Kidney (tissue), 14 donors: ENCODE results near the gene CLEC16A. TPM values are rescaled to one million over a fixed set of nuclear protein-coding genes. Genes with fewer than 3 reads are reported as not detected.
A peak's percentile ranks its signal among the peaks of the same experiment; 100 is the strongest.

ENCODE experiments used
- DNase-seq, 5 donors: peaks; one replicate each; pipeline ENCODE4 v3.0.0-alpha.2; 2013 to 2020
- FAIRE-seq: peaks from 2 replicates; lab custom pipeline; 2012; peaks lifted over from hg19 to GRCh38; lab: Jason Lieb, UNC
- H3K27ac ChIP-seq, 2 donors: one replicate each; pipeline ENCODE4 v1.7.0; 2013; ENCODE audit warnings: low read depth in 2 of 2, low read length in 2 of 2, inconsistent platforms in 1 of 2
- H3K27me3 ChIP-seq: one replicate; pipeline ENCODE4 v1.7.1; 2013; ENCODE audit warnings: low read length, inconsistent platforms; ENCODE audit not compliant: control insufficient read depth, insufficient read depth
- H3K36me3 ChIP-seq, 3 donors: one replicate each; pipeline versions ENCODE4 v1.7.0 to v1.7.1; 2013; ENCODE audit warnings: low read length in 3 of 3, control low read depth in 1 of 3, inconsistent platforms in 1 of 3; ENCODE audit not compliant: insufficient read depth in 3 of 3, control insufficient read depth in 2 of 3
- H3K4me1 ChIP-seq, 3 donors: one replicate each; pipeline versions ENCODE4 v1.7.0 to v1.7.1; 2013; ENCODE audit warnings: low read length in 3 of 3, inconsistent platforms in 1 of 3, low read depth in 1 of 3; ENCODE audit not compliant: control insufficient read depth in 2 of 3, insufficient read depth in 2 of 3
- H3K4me3 ChIP-seq, 3 donors: one replicate each; pipeline versions ENCODE4 v1.7.0 to v1.8.1; 2013; ENCODE audit warnings: low read length in 3 of 3, control low read depth in 1 of 3, inconsistent platforms in 1 of 3
- H3K9ac ChIP-seq, 3 donors: one replicate each; pipeline versions ENCODE4 v1.7.0 to v1.7.1; 2013; ENCODE audit warnings: low read length in 3 of 3, control low read depth in 1 of 3, inconsistent platforms in 1 of 3
- H3K9me3 ChIP-seq, 3 donors: one replicate each; pipeline versions ENCODE4 v1.7.0 to v1.7.1; 2013; ENCODE audit warnings: low read length in 3 of 3, control low read depth in 1 of 3, inconsistent platforms in 1 of 3; ENCODE audit not compliant: control insufficient read depth in 2 of 3, insufficient read depth in 1 of 3
- CTCF ChIP-seq: IDR thresholded peaks from 3 replicates; pipeline ENCODE4 v1.5.1; 2012; ENCODE audit warnings: mild to moderate bottlenecking, moderate library complexity, borderline replicate concordance; ENCODE audit not compliant: insufficient read depth; ENCODE audit errors: extremely low read depth
- intact Hi-C: fragments of 100-400 bp; cut with DNase I; formaldehyde crosslinking; loops from one replicate; pipeline ENCODE4 v1.11.1; 2022
- polyA plus RNA-seq: library from polyadenylated mRNA; stranded (reverse); fragments of 350-450 nt; fragmentation: Illumina TruSeq; extraction: RNeasy Lipid Tissue Mini Kit (QIAGEN cat#74804); gene quantifications from one replicate; pipeline ENCODE4 v1.2.3, GENCODE V29; 2014; ENCODE audit warnings: low read depth, low replicate concordance; ENCODE audit not compliant: insufficient read depth
- total RNA-seq: library from RNA; stranded (reverse); fragmentation: NEBNext Ultra II Directional; extraction: Animal tissue kit (Norgen Biotek cat#: 25700); gene quantifications from one replicate; pipeline ENCODE4 v1.2.1, GENCODE V29; 2021
- donor health status: control.
- donor health status: control.
- donor health status: control.
- donor health status: control.
- donor health status: control.
- donor health status: DM: yes; HTN: yes; CAD: no.
- donor health status: Normal renal cell carcinoma (clear cell type).

The CLEC16A gene
- total and polyA plus RNA-seq, 2 donors from 2014 or later = 10.8 to 51.9 TPM

GRCh38 chr16:11051430-11051829 is 107.1 kb downstream of the CLEC16A start:
- TF ChIP-seq CTCF = no peak
- Histone ChIP-seq H3K9me3 (no peaks in the 10 kb centered on the region), H3K4me3 (no peak overlapping the region), H3K27ac (no peak overlapping the region), H3K4me1 (peaks cover 0 to 5% (median 4%) of the 10 kb centered on the region in 3 donors), H3K27me3 (no peaks in the 10 kb centered on the region), H3K9ac (no peak overlapping the region), H3K36me3 (peaks cover 0 to 22% (median 14%) of the 10 kb centered on the region in 3 donors)
- intact Hi-C loops = no loop called here
- DNase-seq = peak in 1 of 5 donors; percentile 16
- no peak for FAIRE-seq

DNA sequence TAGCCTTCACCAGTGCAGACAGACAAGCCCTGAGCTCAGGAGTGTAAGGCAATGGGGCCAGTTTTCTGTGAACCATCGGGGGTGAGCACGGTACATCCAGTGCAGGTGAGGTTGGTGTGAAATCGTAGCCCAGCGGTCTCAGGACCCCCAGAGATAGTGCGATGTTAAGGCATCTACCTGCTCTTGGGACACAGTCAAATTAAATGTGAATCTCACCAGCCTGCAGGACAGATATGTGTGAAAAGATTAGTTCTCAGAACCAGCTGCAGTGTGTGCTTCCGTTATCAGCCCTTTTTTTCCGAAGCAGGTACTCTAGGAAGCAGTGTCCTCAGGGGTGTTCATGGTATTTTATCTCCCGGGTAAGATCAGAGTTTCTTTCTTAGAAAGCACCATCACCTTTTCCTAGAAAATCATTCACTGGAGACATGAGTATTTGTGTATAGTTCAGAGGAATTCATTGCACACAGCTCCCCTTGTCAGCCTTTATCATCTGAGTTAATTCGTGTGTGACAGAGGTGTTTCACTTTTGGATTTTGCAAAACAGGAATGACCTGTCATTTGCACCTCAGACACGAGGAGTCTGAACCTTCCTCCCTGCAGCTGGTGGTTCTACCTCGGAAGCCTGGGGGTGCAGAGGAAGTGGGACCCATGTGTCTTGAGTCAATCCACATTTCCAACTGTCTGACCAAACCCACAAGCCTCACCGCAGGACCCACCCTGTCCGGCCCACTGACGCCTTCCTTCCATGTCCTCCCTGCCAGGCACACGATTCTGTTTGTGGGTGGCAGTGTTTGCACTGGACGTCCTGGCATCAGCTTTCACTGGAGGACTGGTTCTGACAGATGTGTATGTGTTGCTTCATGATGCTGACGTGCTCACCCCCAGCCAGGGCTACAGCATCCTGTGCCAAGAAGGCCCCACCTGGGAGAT is 107.8 kb downstream of the CLEC16A start:
- no peaks in the 10 kb centered on the region for H3K9me3 ChIP-seq
- no peak overlapping the region for H3K9ac ChIP-seq
- no peak for TF ChIP-seq CTCF
- no peak overlapping the region for H3K27ac ChIP-seq
- H3K27me3 ChIP-seq = no peaks in the 10 kb centered on the region
- peak in 1 of 5 donors; percentile 30 for DNase-seq
- intact Hi-C loops = no loop called here
- H3K36me3 ChIP-seq = peaks cover 0 to 22% (median 14%) of the 10 kb centered on the region in 3 donors
- H3K4me3 ChIP-seq = no peak overlapping the region
- FAIRE-seq = no peak
- H3K4me1 ChIP-seq = peaks cover 6 to 7% (median 7%) of the 10 kb centered on the region in 3 donors

- Histone ChIP-seq H3K4me1 (peaks cover 3 to 16% (median 15%) of the 10 kb centered on the region in 3 donors), H3K9me3 (no peaks in the 10 kb centered on the region), H3K36me3 (peaks cover 0 to 14% (median 12%) of the 10 kb centered on the region in 3 donors), H3K27ac (no peak overlapping the region), H3K9ac (no peak overlapping the region), H3K27me3 (no peaks in the 10 kb centered on the region), H3K4me3 (no peak overlapping the region)
- DNase-seq (peak in 1 of 5 donors; percentile 32), FAIRE-seq (no peak)
- intact Hi-C loops = no loop called here
- no peak for TF ChIP-seq CTCF
These were observed 109.6 kb downstream of the CLEC16A start for GRCh38 chr16:11053916-11054460.
